Stimulated activated CD4-positive, alpha-beta T cell treated with anti-CD3 and anti-CD28 coated beads, TNF-alpha, amount 100 ng/mL, for 48 hours (primary cell): ENCODE data around the gene DIAPH2.

Source experiments
- DNase-seq, 3 donors: peaks; one replicate each; pipeline ENCODE4 v3.0.0-alpha.2; 2020; ENCODE audit warnings: low read depth in 3 of 3

The DIAPH2 gene

GRCh38 chrX:97474933-97475332 lies 790.3 kb downstream of the DIAPH2 start:
- no peak for DNase-seq

DNA sequence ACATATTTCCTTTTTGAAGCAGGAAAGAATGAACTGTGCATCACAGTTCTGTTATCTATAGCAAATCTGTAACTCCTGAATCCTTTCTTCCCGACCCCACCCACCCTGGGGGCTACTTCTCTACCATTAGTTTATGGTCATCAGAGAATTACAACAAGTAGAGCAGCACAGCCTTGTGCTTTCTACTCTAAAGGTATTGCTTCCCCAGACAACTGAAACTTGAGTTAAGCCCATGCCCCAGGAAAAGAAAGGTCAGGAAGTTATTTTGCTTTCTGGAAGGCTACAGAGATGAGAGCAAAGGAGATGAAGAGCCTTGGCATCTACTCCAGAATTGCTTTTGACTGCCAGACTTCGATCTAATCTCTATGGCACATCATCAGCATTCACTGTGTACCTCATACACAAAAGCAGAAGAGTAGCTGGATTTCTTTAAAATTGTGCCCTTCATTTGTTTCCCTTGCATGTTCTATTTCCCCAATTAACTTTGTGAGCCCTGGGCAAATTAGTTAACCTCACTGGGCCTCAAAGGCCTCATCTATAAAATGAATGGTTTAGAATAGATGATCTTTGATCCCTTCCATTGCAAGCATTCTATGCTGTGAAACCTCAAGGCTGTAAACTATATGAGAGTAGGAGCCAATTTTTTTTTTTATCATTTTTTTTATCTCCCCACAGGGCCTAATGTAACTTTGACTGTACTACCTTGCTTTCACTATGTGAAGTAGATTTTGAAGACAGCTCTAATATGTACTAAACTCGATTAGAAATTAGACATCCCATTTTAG lies 794.7 kb downstream of the DIAPH2 start:
- DNase-seq, result no peak

DNA sequence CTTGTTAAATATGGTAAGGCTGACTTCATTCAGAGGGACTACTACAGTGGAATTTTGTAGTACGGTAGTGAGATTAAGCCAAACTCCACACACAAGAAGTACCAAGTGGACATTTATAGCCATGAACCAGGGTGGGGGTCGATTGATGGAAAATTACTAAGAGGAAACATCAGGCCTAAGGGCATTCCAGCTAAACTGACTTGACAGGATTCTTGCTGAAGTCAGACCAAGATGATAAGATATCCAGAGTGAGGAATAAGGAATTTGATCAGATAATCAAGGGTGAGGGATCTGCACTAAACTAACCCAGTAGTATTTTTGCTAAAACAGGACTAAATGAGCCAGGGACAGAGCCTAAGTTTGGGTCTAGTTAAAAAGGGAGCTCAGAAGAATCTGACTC lies 796.6 kb downstream of the DIAPH2 start:
- DNase-seq, result no peak

GRCh38 chrX:97482666-97483300 lies 798.1 kb downstream of the DIAPH2 start:
- no peak for DNase-seq

DNA sequence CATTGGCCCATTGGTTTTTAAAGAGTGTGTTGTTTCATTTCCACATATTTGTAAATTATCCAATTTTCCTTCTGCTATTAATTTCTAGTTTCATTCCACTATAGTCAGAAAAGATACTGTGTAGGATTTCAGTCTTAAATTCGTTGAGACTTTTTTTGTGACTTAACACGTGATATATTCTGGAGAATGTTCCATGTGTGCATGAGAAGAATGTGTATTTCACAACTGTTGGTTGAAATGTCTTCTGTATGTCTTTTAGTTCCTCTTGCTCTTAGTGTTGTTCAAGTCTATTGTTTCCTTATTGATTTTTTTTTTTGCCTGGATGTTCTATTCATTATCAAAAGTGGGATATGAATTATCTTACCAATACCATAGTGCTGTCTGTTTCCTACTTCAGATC lies 806.0 kb downstream of the DIAPH2 start:
- DNase-seq, result no peak

- no peak for DNase-seq
These were observed 810.2 kb downstream of the DIAPH2 start for GRCh38 chrX:97494756-97495372.

DNA sequence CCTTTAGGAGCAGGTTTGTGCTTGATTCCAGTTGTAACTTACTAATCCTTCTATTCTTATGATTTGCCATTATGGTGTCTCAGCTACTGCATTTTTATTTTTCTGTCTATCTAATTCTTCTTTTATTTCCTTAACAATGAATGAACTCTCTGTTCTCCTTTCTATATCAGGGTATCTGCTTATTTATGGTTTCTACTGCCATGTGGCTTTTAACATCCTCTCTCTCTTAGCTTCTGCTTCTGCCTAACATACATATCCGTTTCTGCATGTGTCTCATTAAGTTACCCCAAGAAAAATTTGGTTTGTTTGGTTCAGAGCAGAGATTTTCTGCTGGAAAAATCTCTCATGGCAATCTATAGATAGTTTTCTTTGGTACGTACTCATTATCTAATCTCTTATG lies 813.5 kb downstream of the DIAPH2 start:
- DNase-seq, result no peak

DNA sequence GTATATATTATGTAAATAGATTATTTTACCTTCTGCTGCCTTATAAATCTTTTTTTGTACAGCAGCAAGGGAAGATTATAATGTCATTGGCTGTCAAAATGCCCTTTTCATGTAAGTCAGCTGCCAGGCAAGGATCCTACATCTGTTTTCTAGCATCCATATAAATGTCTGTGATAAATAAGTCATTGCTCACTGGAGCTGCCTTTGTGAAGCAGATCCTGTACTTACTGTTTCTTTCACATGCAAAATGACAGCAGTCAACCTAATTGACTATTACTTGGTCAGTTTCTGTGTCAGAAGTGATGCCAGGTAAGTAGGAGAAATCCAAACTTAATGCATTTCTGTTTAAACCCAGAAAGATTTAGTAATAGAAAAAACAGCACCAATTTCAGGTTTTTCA lies 819.8 kb downstream of the DIAPH2 start:
- no peak for DNase-seq

- DNase-seq, result no peak
These were observed 833.1 kb downstream of the DIAPH2 start for GRCh38 chrX:97517763-97518162.

DNA sequence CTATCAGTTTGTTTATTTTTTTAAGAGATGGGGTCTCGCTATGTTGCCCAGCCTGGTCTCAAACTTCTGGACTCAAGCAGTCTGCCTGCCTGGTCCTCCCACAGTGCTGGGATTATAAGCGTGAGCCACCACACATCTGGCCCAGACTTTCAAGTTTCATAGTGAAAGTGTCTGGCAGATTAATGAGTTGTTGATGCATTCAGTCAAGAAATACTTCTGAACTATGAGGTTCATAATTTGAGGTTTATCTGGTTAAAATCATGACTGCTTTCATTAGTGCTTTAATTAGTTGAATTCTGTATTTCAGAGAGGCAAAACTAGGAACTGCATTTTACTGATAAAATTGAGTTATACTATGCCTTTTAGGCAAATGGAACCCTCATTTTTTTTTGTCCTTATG lies 837.7 kb downstream of the DIAPH2 start:
- DNase-seq, result no peak

- no peak for DNase-seq
These were observed 839.7 kb downstream of the DIAPH2 start for GRCh38 chrX:97524340-97524739.

DNA sequence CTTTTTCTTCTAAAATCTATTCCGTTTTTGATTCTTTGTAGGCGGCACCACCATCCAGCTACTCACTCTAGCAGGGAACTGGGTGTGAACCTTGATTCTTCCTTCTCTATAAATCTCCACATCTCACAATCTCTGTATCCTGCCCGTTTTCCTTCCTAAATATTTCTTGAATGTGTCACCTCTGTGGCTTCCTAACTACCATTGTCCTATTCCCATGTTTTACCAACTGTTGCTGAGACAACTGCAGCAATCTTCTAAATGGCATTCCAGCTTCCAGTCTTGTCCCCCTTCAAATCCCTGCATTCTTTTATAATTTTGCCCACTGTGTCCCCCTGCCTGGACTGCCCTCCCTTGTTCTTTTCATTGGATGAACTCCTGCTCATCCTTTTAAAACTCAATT lies 840.4 kb downstream of the DIAPH2 start:
- DNase-seq, result no peak

GRCh38 chrX:97525981-97526380 lies 841.3 kb downstream of the DIAPH2 start:
- DNase-seq, result no peak

DNA sequence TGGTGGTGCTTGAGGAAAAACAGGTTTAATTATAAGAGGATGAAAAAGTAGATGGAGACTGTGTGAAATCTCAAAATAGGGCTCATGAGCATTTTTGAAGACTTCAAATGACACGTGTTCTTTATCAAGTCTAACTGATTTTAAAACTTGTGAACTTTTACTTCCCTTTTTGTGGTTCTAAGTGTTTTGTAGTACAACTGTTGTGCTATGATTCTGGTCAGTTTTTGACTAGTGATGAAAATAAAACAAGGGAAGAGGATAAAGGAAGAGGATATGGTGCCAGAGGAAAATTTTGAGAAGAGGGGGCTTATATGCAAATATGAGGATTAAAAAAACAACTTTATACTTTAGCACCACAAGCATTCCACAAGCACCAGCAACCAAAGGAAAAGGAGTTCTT lies 843.1 kb downstream of the DIAPH2 start:
- DNase-seq, result no peak

DNA sequence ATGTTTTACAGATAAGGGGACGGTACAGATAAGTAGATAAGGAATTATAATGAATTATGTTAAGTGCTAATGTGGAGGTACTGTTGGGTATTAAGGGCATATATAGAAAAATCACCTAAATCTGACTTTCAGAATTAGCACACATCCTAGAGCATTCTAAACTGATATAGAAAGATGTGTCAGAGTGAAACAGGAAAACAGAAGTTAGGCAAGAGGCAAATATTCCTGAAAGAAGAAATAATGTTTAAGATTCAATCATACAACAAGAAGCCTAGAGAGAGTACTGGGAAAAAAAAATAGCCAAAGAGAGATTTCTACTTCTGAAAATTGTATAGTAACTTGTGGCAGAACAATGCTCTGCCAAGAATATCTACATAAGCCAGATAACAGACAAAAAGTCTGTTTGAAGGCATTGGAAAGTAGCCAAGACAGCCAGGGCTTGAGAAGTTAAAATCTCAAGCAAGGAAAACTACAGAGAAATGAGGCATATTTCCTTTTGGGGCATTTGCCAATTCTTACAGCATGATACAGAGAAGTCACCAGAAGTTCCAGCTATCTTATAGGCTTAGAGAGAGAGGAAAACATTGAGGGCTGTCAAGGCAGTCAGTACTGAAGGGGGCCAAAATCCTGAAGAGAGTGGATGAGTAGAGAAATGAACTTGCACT lies 845.0 kb downstream of the DIAPH2 start:
- no peak for DNase-seq

- no peak for DNase-seq
These were observed 847.2 kb downstream of the DIAPH2 start for GRCh38 chrX:97531825-97532224.

- DNase-seq, result no peak
These were observed 854.1 kb downstream of the DIAPH2 start for GRCh38 chrX:97538745-97539144.

- DNase-seq, result no peak
These were observed 855.4 kb downstream of the DIAPH2 start for GRCh38 chrX:97539970-97540519.

DNA sequence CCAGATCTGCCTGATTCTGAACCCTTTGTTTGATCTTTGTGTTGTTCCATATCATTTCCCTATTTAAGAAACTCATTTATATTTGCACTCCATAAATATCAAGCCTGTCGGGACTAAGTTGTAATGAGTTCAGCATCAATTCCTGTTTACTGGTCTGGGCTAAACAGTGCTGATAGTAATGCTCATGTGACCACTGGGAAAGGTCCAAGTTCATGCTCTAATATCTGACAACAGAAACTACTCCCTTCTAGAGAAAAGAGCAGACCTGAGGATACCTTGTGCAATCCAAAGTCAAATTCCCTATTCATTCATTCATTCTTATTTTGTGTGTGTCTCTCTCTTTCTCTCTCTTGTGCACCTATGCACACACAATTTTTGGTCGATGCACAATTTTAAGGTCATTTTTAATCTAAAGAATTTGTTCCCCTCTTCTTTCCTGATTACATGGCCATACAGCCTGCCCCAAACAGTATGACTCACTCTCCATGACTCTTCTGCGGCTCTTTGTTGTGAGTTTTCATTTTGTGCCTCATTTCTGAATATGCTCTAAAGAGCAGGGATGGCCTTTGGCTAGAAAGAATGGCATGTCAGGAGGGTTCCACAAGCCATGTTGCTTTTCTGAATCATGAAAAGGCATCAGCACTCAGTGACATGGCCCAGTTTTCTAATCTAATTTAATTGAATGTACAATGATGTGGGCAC lies 863.4 kb downstream of the DIAPH2 start:
- DNase-seq, result no peak

- no peak for DNase-seq
These were observed 867.2 kb downstream of the DIAPH2 start for GRCh38 chrX:97551821-97552220.

- no peak for DNase-seq
These were observed 869.2 kb downstream of the DIAPH2 start for GRCh38 chrX:97553833-97554232.

GRCh38 chrX:97556359-97556758 lies 871.7 kb downstream of the DIAPH2 start:
- DNase-seq, result no peak
